Brain microvascular endothelial cell (primary cell): ENCODE results near the gene EML1.

Experiments
- DNase-seq: peaks from one replicate; pipeline ENCODE4 v3.0.0-alpha.2; 2020
- H3K27ac ChIP-seq: fragments of 250-450 bp; sonication (Bioruptor Pico); 2 replicates; pipeline ENCODE4 v1.5.1; 2020; ENCODE audit warnings: mild to moderate bottlenecking, moderate library complexity
- H3K27me3 ChIP-seq: fragments of 250-450 bp; sonication (Bioruptor Pico); replicated peaks from 2 replicates; pipeline ENCODE4 v1.5.1; 2020; ENCODE audit warnings: mild to moderate bottlenecking
- H3K36me3 ChIP-seq: fragments of 250-450 bp; sonication (Bioruptor Pico); replicated peaks from 2 replicates; pipeline ENCODE4 v1.5.1; 2020; ENCODE audit warnings: mild to moderate bottlenecking
- H3K4me3 ChIP-seq: 2 replicates; pipeline ENCODE4 v1.5.1; 2011; ENCODE audit warnings: low read depth, mild to moderate bottlenecking, control low read depth, low read length, moderate library complexity
- in situ Hi-C: cut with HindIII; loops from 2 replicates; pipeline ENCODE4 v1.10.0; 2017; ENCODE audit warnings: low sequenced_read_pairs, low pct_ligation_motif_present
- TF ChIP-seq, protein P1 (sequence below): IDR thresholded peaks from 2 replicates; pipeline ENCODE4 v1.5.1; 2011; ENCODE audit warnings: low read depth, mild to moderate bottlenecking, moderate library complexity, low read length, control low read depth, inconsistent platforms; ENCODE audit errors: missing control alignments

The EML1 gene

GRCh38 chr14:99968941-99969340, 175.7 kb downstream of the EML1 start:
- no peak for DNase-seq
- Histone ChIP-seq H3K36me3 (no peaks in the 10 kb centered on the region), H3K27ac (no peak overlapping the region), H3K27me3 (no peaks in the 10 kb centered on the region), H3K4me3 (no peak overlapping the region)
- in situ Hi-C loops = no loop called here
- TF ChIP-seq, protein P1, sequence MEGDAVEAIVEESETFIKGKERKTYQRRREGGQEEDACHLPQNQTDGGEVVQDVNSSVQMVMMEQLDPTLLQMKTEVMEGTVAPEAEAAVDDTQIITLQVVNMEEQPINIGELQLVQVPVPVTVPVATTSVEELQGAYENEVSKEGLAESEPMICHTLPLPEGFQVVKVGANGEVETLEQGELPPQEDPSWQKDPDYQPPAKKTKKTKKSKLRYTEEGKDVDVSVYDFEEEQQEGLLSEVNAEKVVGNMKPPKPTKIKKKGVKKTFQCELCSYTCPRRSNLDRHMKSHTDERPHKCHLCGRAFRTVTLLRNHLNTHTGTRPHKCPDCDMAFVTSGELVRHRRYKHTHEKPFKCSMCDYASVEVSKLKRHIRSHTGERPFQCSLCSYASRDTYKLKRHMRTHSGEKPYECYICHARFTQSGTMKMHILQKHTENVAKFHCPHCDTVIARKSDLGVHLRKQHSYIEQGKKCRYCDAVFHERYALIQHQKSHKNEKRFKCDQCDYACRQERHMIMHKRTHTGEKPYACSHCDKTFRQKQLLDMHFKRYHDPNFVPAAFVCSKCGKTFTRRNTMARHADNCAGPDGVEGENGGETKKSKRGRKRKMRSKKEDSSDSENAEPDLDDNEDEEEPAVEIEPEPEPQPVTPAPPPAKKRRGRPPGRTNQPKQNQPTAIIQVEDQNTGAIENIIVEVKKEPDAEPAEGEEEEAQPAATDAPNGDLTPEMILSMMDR = no peak

DNA sequence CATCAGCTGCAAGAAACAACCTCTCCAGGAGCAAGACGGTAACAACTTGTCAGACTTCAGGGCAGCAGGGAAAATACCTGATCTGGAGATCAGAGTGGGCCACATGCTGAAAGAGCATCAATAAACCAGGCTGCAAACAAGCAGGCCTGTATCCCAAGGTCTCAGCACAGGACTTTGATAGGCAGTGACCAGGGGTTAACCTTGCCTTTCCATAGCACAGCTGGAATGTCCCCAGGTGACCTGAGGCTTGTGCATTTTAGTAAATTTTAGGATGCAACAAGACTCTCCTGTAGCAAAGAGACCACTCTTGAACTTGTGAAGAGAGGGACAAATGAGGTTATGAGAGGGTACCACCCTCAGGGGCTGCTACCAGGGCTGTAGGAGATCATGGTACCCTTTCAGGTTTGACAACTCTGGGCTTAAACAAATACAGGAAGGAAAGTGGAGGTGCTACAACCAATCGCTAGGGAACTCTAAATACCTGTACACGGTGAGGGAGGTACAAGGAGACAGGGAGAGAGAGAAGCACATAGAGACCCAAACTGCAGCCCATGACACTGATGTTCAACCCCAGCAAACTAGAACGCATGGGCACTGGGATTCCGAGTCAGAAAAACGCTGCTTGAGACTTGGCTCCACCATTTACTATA, 176.6 kb downstream of the EML1 start:
- no peaks in the 10 kb centered on the region for H3K36me3 ChIP-seq
- H3K4me3 ChIP-seq = no peak overlapping the region
- TF ChIP-seq, protein P1 = no peak
- H3K27me3 ChIP-seq = no peaks in the 10 kb centered on the region
- no peak for DNase-seq
- in situ Hi-C loops = no loop called here
- H3K27ac ChIP-seq = no peak overlapping the region

- TF ChIP-seq, protein P1 = no peak
- Histone ChIP-seq H3K36me3 (no peaks in the 10 kb centered on the region), H3K27ac (peak overlapping the region; percentile 18), H3K27me3 (no peaks in the 10 kb centered on the region), H3K4me3 (peak overlapping the region; percentile 79)
- in situ Hi-C loops = no loop called here
- peak; percentile 69 for DNase-seq
Observed at GRCh38 chr14:99971087-99971940, 178.1 kb downstream of the EML1 start.

- in situ Hi-C loops = no loop called here
- H3K27me3 ChIP-seq = no peaks in the 10 kb centered on the region
- no peak overlapping the region for H3K27ac ChIP-seq
- H3K4me3 ChIP-seq = peak overlapping the region; percentile 79
- TF ChIP-seq, protein P1 = no peak
- no peaks in the 10 kb centered on the region for H3K36me3 ChIP-seq
- DNase-seq = no peak
Observed at GRCh38 chr14:99971941-99972747, 178.9 kb downstream of the EML1 start.

DNA sequence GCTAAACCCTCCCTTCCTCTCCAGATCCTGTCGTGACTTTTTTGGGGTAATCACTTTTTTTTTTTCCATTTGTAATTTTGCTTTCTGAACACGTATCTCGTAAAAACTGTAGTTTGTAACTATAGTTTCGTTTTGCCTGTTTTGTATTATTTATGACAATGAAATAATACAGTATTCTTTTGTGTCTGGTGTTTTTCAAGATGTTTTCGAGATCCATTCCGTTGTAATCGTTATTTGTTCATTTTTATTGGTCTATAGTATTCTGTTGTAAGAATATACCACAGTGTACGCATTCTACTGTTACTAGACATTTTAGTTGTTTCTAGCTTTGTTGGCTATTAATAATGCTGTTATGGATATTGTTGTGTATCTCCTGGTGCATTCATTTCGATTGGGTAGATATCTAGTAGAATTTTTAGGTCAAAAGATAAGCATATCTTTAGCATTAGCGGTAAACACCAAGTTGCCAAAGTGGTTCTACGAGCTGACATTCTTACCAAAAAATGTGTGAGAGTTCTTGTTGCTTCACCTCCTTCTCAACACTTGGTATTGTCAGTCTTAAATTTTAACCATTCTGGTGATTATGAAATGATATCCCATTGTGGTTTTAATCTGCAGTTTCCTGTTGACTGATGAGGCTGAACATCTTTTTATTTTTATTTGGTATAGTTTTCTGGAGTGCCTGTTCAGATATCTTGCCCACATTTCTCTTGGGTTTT, 179.7 kb downstream of the EML1 start:
- in situ Hi-C loops = no loop called here
- H3K27me3 ChIP-seq = no peaks in the 10 kb centered on the region

More for the DNA sequence above, 179.7 kb downstream of the EML1 start:
- H3K36me3 ChIP-seq = no peaks in the 10 kb centered on the region
- no peak for DNase-seq
- H3K27ac ChIP-seq = no peak overlapping the region
- TF ChIP-seq, protein P1 = no peak
- peak overlapping the region; percentile 79 for H3K4me3 ChIP-seq
